D721Med (cell line): Measurements from ENCODE around the gene PHACTR4.
"Not testable (repeated sequence)": the region's sequence is repeated elsewhere in the genome, so short reads cannot be mapped to it uniquely, and the experiment has no call there.

Experiments used
- DNase-seq: peaks from one replicate; pipeline ENCODE4 v3.0.0; 2011; ENCODE audit warnings: low spot score; ENCODE audit not compliant: insufficient read length
- FAIRE-seq: peaks from 2 replicates; lab custom pipeline; 2011; peaks lifted over from hg19 to GRCh38; lab: Jason Lieb, UNC
- TF ChIP-seq, protein P1 (sequence below): IDR thresholded peaks from 2 replicates; pipeline ENCODE4 v1.5.1; 2012; ENCODE audit warnings: mild to moderate bottlenecking, control low read depth; ENCODE audit not compliant: insufficient read depth; ENCODE audit errors: missing control alignments

The PHACTR4 gene

DNA sequence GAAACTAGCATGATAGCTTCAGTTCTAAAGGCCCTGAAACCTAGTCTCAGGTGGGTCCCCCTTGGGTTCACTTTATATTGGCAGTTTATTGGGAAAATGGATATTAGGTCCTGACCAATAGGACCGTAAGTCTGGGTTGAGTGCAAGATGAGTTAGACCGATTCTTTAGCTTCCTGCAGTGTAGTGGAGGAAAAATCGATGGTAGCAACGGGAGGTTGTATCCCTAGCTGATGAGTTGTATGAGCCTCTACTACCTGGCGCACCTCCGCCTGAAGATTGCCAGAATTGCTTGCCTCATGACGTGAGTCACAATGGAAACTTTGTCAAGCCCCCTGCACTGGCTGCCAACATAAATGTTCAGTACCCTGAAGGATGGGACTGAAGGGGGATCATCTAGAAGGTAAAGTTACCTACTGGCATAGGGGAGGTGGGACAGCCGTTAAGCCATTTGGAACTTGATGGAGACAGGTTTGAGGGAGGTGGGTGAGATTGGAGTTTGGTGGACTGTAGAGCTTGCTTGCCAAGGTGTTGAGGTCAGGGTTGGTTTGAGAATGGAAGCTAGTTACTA lies 140.2 kb downstream of the PHACTR4 start:
- no peak for FAIRE-seq
- TF ChIP-seq, protein P1, sequence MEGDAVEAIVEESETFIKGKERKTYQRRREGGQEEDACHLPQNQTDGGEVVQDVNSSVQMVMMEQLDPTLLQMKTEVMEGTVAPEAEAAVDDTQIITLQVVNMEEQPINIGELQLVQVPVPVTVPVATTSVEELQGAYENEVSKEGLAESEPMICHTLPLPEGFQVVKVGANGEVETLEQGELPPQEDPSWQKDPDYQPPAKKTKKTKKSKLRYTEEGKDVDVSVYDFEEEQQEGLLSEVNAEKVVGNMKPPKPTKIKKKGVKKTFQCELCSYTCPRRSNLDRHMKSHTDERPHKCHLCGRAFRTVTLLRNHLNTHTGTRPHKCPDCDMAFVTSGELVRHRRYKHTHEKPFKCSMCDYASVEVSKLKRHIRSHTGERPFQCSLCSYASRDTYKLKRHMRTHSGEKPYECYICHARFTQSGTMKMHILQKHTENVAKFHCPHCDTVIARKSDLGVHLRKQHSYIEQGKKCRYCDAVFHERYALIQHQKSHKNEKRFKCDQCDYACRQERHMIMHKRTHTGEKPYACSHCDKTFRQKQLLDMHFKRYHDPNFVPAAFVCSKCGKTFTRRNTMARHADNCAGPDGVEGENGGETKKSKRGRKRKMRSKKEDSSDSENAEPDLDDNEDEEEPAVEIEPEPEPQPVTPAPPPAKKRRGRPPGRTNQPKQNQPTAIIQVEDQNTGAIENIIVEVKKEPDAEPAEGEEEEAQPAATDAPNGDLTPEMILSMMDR: no peak
- no peak for DNase-seq

DNA sequence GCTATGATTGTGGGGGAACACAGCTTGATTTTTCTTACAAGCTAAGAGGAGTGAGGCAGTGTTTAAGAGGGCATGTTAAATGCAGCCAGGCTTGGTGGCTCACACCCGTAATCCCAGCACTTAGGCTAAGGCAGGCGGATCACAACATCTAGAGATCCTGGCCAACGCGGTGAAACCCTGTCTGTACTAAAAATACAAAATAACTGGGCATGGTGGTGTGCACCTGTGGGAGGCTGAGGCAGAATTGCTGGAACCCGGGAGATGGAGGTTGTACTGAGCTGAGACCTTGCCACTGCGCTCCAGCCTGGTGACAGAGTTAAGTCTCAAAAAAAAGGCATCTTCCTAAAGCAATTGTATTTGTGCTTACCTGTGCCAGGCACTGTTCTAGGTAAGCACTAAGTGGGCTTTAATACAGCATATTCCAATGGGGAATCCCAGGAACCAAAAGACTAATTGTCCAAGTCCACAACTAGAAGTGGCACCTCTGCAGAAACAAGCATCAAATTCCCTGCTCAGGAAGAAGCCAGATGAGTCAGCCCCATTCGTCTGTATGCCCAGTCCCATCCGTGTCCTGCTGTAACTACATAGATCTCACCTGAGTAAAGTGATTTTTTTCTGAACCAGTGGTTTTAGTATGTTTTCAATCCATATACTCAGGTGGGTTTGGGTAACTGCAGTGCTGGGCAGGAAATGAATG lies 140.9 kb downstream of the PHACTR4 start:
- TF ChIP-seq, protein P1: no peak
- no peak for FAIRE-seq
- no peak for DNase-seq

DNA sequence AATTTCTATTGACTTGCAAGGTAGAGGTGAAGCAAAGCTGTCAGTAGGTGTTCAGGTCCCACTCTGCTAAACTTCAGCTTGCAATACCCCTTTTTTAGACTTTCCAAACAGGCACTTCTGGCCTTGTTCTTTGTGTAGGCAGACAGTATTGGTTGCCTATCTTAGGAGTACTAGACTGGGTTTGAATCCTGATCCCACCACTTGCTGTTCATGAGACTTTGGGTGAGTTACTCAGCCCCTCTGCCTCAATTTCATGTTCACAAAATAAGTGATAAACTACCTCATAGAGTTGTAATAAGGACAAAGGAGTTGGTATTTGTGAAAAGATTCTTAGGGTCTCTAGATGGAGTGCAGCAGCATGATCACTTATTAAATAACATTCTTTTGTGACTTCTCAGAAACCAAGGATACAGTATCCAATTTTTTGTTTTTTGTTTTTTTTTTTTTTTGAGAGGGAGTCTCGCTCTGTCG lies 141.5 kb downstream of the PHACTR4 start:
- no peak for FAIRE-seq
- DNase-seq: no peak
- TF ChIP-seq, protein P1: no peak

DNA sequence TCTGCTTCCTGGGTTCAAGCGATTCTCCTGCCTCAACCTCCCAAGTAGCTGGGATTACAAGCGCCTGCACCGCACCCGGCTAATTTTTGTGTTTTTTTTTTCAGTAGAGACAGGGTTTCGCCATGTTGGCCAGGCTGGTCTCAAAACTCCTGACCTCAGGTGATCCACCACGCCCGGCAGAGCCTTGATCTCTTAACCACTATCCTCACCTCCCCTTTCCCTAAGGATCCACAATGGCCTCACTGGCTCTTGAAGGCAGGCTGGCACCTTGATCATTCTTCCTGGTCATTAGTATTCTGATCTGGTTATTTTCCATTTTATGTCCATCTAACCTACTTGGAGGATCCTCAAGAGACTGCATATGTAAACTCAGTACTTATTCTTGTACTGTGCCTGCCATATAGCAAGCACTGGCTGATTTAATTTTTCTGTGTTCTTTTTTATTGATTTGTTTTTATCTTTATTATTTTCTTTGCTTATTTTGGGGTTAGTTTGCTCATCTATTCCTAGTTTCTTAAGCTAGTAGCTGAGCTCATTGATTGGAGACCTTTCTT lies 142.6 kb downstream of the PHACTR4 start:
- DNase-seq: no peak
- TF ChIP-seq, protein P1: no peak
- FAIRE-seq: no peak

DNA sequence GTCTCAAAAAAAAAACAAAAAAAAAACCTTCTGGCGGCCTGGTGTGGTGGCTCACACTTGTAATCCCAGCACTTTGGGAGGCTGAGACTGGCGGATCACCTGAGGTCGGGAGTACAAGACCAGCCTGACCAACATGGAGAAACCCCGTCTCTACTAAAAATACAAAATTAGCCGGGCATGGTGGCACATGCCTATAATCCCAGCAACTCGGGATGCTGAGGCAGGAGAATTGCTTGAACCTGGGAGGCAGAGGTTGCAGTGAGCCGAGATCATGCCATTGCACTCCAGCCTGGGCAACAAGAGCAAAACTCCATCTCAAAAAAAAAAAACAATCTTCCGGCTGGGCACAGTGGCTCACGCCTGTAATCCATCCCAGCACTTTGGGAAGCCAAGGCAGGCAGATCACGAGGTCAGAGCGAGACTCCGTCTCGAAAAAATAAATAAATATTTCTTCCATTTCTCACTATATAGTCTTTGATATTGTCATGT lies 144.9 kb downstream of the PHACTR4 start:
- FAIRE-seq, DNase-seq: not testable (repeated sequence)

DNA sequence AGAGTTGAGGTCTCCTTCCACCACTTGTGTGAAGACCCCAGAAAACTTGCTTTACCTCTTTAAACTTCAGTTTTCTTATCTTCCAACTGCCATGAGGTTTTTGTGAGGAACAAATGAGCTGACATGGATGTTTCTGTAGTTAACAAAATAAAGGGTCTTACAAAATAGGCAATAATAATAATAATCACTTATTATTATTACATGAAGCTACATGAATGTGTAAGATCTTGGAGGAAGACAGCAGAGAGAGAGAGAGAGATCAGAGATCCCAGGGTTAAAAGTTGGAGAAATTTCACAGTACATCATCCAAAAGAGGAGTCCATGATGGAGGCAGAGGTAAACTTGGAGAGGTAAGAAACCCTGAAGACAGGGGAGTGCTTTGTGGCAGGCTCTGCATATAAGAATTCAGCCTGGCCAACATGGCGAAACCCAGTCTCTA lies 147.0 kb downstream of the PHACTR4 start:
- no peak for DNase-seq
- TF ChIP-seq, protein P1: no peak
- no peak for FAIRE-seq

DNA sequence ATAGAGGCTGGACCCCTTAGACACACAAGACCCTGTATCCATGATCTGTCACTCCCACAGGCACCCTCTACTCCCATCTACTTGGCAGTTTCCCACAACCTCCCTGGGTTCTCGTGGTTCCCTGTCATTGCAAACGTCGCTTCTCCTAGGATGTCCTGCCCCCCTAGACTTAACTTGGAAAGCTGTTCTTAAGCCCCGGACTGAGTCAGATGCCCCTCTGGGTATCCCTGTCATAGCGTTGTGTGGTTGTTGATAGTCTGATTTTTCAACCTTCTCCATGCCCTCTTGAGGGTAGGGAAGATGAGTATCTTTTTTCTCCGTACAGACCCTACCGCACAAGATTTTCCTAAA lies 148.1 kb downstream of the PHACTR4 start:
- DNase-seq: no peak
- TF ChIP-seq, protein P1: no peak
- FAIRE-seq: no peak
